Keratinocyte (primary cell): Measurements from ENCODE around the gene TRIP6. TPM values are rescaled to one million over a fixed set of nuclear protein-coding genes. Genes with fewer than 3 reads are reported as not detected.

Source experiments
- DNase-seq: peaks from one replicate; pipeline ENCODE4 v3.0.0-alpha.2; 2011; ENCODE audit warnings: low read depth, missing footprints, low spot score
- FAIRE-seq: peaks from 2 replicates; lab custom pipeline; 2011; peaks lifted over from hg19 to GRCh38; lab: Jason Lieb, UNC
- H2AFZ ChIP-seq: 2 replicates; pipeline ENCODE4 v1.6.0; 2012; ENCODE audit warnings: low read length, control low read depth, inconsistent platforms; ENCODE audit not compliant: control insufficient read depth
- H3K27ac ChIP-seq: 2 replicates; pipeline ENCODE4 v1.5.1; 2011; ENCODE audit warnings: low read length; ENCODE audit not compliant: control insufficient read depth, insufficient read depth
- H3K27me3 ChIP-seq: 3 replicates; pipeline ENCODE4 v1.6.0; 2011; ENCODE audit warnings: low read length; ENCODE audit not compliant: control insufficient read depth, insufficient read depth; ENCODE audit errors: extremely low read depth
- H3K36me3 ChIP-seq, 2 experiments: 2 replicates in 1 of 2; 3 replicates in 1 of 2; pipeline ENCODE4 v1.5.1; 2011; ENCODE audit warnings: low read length in 2 of 2, mild to moderate bottlenecking in 1 of 2; ENCODE audit not compliant: control insufficient read depth in 2 of 2, insufficient read depth in 2 of 2; ENCODE audit errors: extremely low read depth in 1 of 2
- H3K4me1 ChIP-seq: 3 replicates; pipeline ENCODE4 v1.5.1; 2011; ENCODE audit warnings: low read length; ENCODE audit not compliant: control insufficient read depth, insufficient read depth; ENCODE audit errors: extremely low read depth
- H3K4me2 ChIP-seq: 3 replicates; pipeline ENCODE4 v1.6.0; 2011; ENCODE audit warnings: low read depth, low read length; ENCODE audit not compliant: control insufficient read depth, insufficient read depth; ENCODE audit errors: extremely low read depth
- H3K4me3 ChIP-seq, 3 experiments: fragments of 200-600 bp in 1 of 3; sonication (generic) in 1 of 3; 2 replicates in 2 of 3; 3 replicates in 1 of 3; pipeline ENCODE4 v1.5.1; 2011 to 2016; ENCODE audit warnings: low read length in 3 of 3, mild to moderate bottlenecking in 3 of 3, control low read depth in 2 of 3, inconsistent platforms in 1 of 3, low read depth in 1 of 3, mixed read lengths in 1 of 3, mixed run types in 1 of 3, moderate library complexity in 1 of 3; ENCODE audit not compliant: control insufficient read depth in 2 of 3, insufficient read depth in 2 of 3; ENCODE audit errors: extremely low read depth in 1 of 3
- H3K79me2 ChIP-seq: 2 replicates; pipeline ENCODE4 v1.6.0; 2012; ENCODE audit warnings: low read length; ENCODE audit not compliant: control insufficient read depth, insufficient read depth
- H3K9ac ChIP-seq: 3 replicates; pipeline ENCODE4 v1.6.0; 2011; ENCODE audit warnings: low read length; ENCODE audit not compliant: control insufficient read depth, insufficient read depth; ENCODE audit errors: extremely low read depth
- H3K9me1 ChIP-seq: 3 replicates; pipeline ENCODE4 v1.6.0; 2011; ENCODE audit warnings: low read length; ENCODE audit not compliant: control insufficient read depth, insufficient read depth; ENCODE audit errors: extremely low read depth
- H3K9me3 ChIP-seq: 2 replicates; pipeline ENCODE4 v1.5.1; 2012; ENCODE audit warnings: low read depth, low read length; ENCODE audit not compliant: control insufficient read depth
- H4K20me1 ChIP-seq: 3 replicates; pipeline ENCODE4 v1.6.0; 2011; ENCODE audit warnings: low read length; ENCODE audit not compliant: control insufficient read depth, insufficient read depth; ENCODE audit errors: extremely low read depth
- CTCF ChIP-seq, 3 experiments: IDR thresholded peaks in 1 of 3; conservative IDR thresholded peaks in 1 of 3; optimal IDR thresholded peaks in 1 of 3; 2 replicates in 2 of 3; 3 replicates in 1 of 3; pipeline versions ENCODE3 to v1.5.1; 2011; ENCODE audit warnings: low read length in 3 of 3, mild to moderate bottlenecking in 3 of 3, moderate library complexity in 2 of 3, control low read depth in 1 of 3, inconsistent platforms in 1 of 3; ENCODE audit not compliant: insufficient read depth in 2 of 3; ENCODE audit errors: extremely low read depth in 1 of 3
- EZH2 ChIP-seq: IDR thresholded peaks from one replicate; pipeline ENCODE4 v1.6.1; 2012; ENCODE audit warnings: inconsistent platforms, mild to moderate bottlenecking, low read length, moderate library complexity
- dilution Hi-C: fragments of 300-500 bp; cut with MboI; formaldehyde crosslinking; loops from one replicate; pipeline ENCODE4 v1.7.0; 2020; ENCODE audit warnings: low sequenced_read_pairs; ENCODE audit not compliant: extremely low pct_ligation_motif_present
- polyA plus RNA-seq, 5 experiments: library from polyadenylated mRNA; depleted of rRNA in 3 of 5; stranded (reverse) in 3 of 5; stranded (forward) in 1 of 5; unstranded in 1 of 5; fragments of >200 nt; gene quantifications; 1 replicate in 1 of 5; 2 replicates in 3 of 5; 3 replicates in 1 of 5; pipeline versions ENCODE4 v1.2.1 to v1.2.3, GENCODE V29; 2011 to 2012; ENCODE audit warnings: missing spikeins in 2 of 5, low read depth in 1 of 5, low replicate concordance in 1 of 5

TRIP6 gene
- polyA plus RNA-seq, 1 donor (not counting 4 experiments of a cell fraction or from before 2014, with no cell fraction given): 83.8 TPM

GRCh38 chr7:100875356-100875751 lies 8.2 kb downstream of the TRIP6 start:
- FAIRE-seq: no peak
- Histone ChIP-seq H3K4me3 (peak overlapping the region; percentile 95 to 99 (median 96)), H3K4me2 (peak overlapping the region; percentile 98), H3K4me1 (peaks cover 29% of the 10 kb centered on the region), H3K9ac (peak overlapping the region; percentile 93), H3K79me2 (peaks cover 86% of the 10 kb centered on the region), H3K9me1 (no peaks in the 10 kb centered on the region), H3K9me3 (no peaks in the 10 kb centered on the region), H3K36me3 (peaks cover 29 to 49% of the 10 kb centered on the region in 2 experiments), H2AFZ (peak overlapping the region; percentile 42), H4K20me1 (peaks cover 12% of the 10 kb centered on the region), H3K27ac (peak overlapping the region; percentile 78), H3K27me3 (no peaks in the 10 kb centered on the region)
- no peak for DNase-seq
- dilution Hi-C loops: no loop called here
- TF ChIP-seq CTCF (optimal IDR thresholded peaks at IDR 0.05 in 1 of 3, IDR thresholded peaks at IDR 0.05 in 1 of 3, conservative IDR thresholded peaks at IDR 0.05 in 1 of 3; ENCODE audit: extremely low read depth in 1 of 3, insufficient read depth in 2 of 3, low read length in 3 of 3) (no peak), EZH2 (no peak)

DNA sequence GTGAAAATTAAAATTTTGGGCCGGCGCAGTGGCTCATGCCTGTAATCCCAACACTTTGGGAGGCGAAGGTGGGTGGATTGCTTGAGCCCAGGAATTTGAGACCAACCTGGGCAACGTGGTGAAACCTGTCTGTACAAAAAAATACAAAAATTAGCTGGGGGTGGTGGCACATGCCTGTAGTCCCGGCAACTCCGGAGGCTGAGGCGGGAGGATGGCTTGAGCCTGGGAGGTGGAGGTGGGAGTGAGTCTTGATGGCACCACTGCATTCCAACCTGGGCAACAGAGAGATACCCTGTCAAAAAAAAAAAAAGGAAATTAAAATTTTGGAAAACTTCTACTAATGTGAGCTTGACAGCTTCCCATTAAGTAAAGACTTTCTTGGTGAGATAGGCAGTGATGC lies 10.8 kb downstream of the TRIP6 start:
- Histone ChIP-seq H3K36me3 (peaks cover 29 to 55% of the 10 kb centered on the region in 2 experiments), H2AFZ (no peak overlapping the region), H3K9me1 (no peaks in the 10 kb centered on the region), H3K27me3 (no peaks in the 10 kb centered on the region), H3K27ac (no peak overlapping the region), H3K4me1 (peaks cover 29% of the 10 kb centered on the region), H3K9me3 (no peaks in the 10 kb centered on the region), H3K9ac (peak overlapping the region; percentile 15), H3K79me2 (peaks cover 85% of the 10 kb centered on the region), H4K20me1 (peaks cover 14% of the 10 kb centered on the region), H3K4me2 (no peak overlapping the region), H3K4me3 (no peak overlapping the region)
- TF ChIP-seq EZH2 (no peak), CTCF (optimal IDR thresholded peaks at IDR 0.05 in 1 of 3, IDR thresholded peaks at IDR 0.05 in 1 of 3, conservative IDR thresholded peaks at IDR 0.05 in 1 of 3; ENCODE audit: extremely low read depth in 1 of 3, insufficient read depth in 2 of 3, low read length in 3 of 3) (no peak)
- dilution Hi-C loops: no loop called here
- no peak for FAIRE-seq
- no peak for DNase-seq
